Fibroblast of pulmonary artery (primary cell): Measurements from ENCODE around the gene SMG1.

ENCODE experiments used
- DNase-seq: peaks from one replicate; pipeline ENCODE4 v3.0.0-alpha.2; 2010; ENCODE audit warnings: low read depth
- H3K4me3 ChIP-seq: replicated peaks from 2 replicates; pipeline ENCODE4 v1.5.1; 2011; ENCODE audit warnings: low read depth, mild to moderate bottlenecking, control low read depth, low read length, moderate library complexity
- CTCF ChIP-seq: IDR thresholded peaks from 2 replicates; pipeline ENCODE4 v1.5.1; 2011; ENCODE audit warnings: mild to moderate bottlenecking, control low read depth, low read length, inconsistent platforms; ENCODE audit errors: missing control alignments

Gene SMG1

GRCh38 chr16:18802767-18803343, 123.4 kb downstream of the SMG1 start:
- TF ChIP-seq CTCF: no peak
- H3K4me3 ChIP-seq: no peak overlapping the region
- DNase-seq: no peak

- TF ChIP-seq CTCF: peak; percentile 75
- H3K4me3 ChIP-seq: peak within 1 kb of the TSS; percentile 91
- DNase-seq: peak; percentile 100
These were observed 124.8 kb downstream of the SMG1 start, which contains the start of gene ARL6IP1 for GRCh38 chr16:18801145-18801972. Gene ARL6IP1, minus strand, starts transcription at chr16:18801549. Its CDS starts 83 bp downstream, at chr16:18801466.

GRCh38 chr16:18800775-18801144, 125.4 kb downstream of the SMG1 start:
- peak overlapping the region; percentile 91 for H3K4me3 ChIP-seq
- no peak for TF ChIP-seq CTCF
- DNase-seq: peak; percentile 27

GRCh38 chr16:18800293-18800692, 125.9 kb downstream of the SMG1 start:
- peak; percentile 14 for DNase-seq
- H3K4me3 ChIP-seq: peak overlapping the region; percentile 91
- no peak for TF ChIP-seq CTCF

GRCh38 chr16:18799500-18799899, 126.7 kb downstream of the SMG1 start:
- no peak for DNase-seq
- peak overlapping the region; percentile 91 for H3K4me3 ChIP-seq
- no peak for TF ChIP-seq CTCF

- no peak overlapping the region for H3K4me3 ChIP-seq
- no peak for DNase-seq
- TF ChIP-seq CTCF: no peak
These were observed 128.5 kb downstream of the SMG1 start for GRCh38 chr16:18797746-18798145.
